GM23338 (cell line): ENCODE measurements around the gene HORMAD2.
A peak's percentile ranks its signal among the peaks of the same experiment; 100 is the strongest.

Experiments
- CREB1 ChIP-seq: fragments of 250-450 bp; sonication (Bioruptor Pico); IDR thresholded peaks from 2 replicates; pipeline ENCODE4 v1.5.0; 2020; ENCODE audit warnings: low read depth, mild to moderate bottlenecking, moderate library complexity
- CTCF ChIP-seq, 2 experiments: fragments of 200-600 bp in 1 of 2; sonication (generic) in 1 of 2; conservative IDR thresholded peaks; 2 replicates each; pipeline versions ENCODE4 v1.5.1 to v1.6.1; 2016 to 2017; ENCODE audit warnings: antibody characterized with exemption in 2 of 2, low read depth in 2 of 2, mild to moderate bottlenecking in 2 of 2, moderate library complexity in 1 of 2
- ETS1 ChIP-seq: IDR thresholded peaks from 2 replicates; pipeline ENCODE4 v1.6.1; 2016; ENCODE audit warnings: antibody characterized with exemption
- EZH2 ChIP-seq: fragments of 200-600 bp; sonication (generic); IDR thresholded peaks from one replicate; pipeline ENCODE4 v1.8.0; 2017; ENCODE audit warnings: antibody characterized with exemption, mild to moderate bottlenecking, low read depth; ENCODE audit not compliant: unreplicated experiment
- EZH2phosphoT487 ChIP-seq: fragments of 200-600 bp; sonication (generic); IDR thresholded peaks from one replicate; pipeline ENCODE4 v1.8.1; 2018; ENCODE audit warnings: antibody characterized with exemption; ENCODE audit not compliant: unreplicated experiment
- NANOG ChIP-seq: IDR thresholded peaks from 2 replicates; pipeline ENCODE4 v1.6.1; 2016; ENCODE audit warnings: antibody characterized with exemption, borderline replicate concordance
- POLR2AphosphoS5 ChIP-seq: IDR thresholded peaks from 2 replicates; pipeline ENCODE4 v1.6.1; 2016; ENCODE audit warnings: antibody characterized with exemption, low read depth
- REST ChIP-seq: IDR thresholded peaks from one replicate; pipeline ENCODE4 v1.6.1; 2018; ENCODE audit warnings: antibody characterized with exemption; ENCODE audit not compliant: unreplicated experiment
- ZNF331 ChIP-seq: fragments of 250-450 bp; sonication (Bioruptor Pico); IDR thresholded peaks from 2 replicates; pipeline ENCODE4 v1.5.0; 2020; ENCODE audit warnings: low read depth, mild to moderate bottlenecking, moderate library complexity

GRCh38 chr22:30224161-30224857 is 144.0 kb downstream of the HORMAD2 start:
- TF ChIP-seq POLR2AphosphoS5: no peak
- TF ChIP-seq CTCF (conservative IDR thresholded peaks at IDR 0.05; ENCODE audit: low read depth in 2 of 2): peak in 1 of 2 experiments; percentile 26; a peak in 2 of 4 replicates
- TF ChIP-seq EZH2: no peak
- no peak for TF ChIP-seq ETS1
- no peak for TF ChIP-seq REST
- TF ChIP-seq EZH2phosphoT487: no peak
- no peak for TF ChIP-seq CREB1 (CRISPR knock-in tag)
- no peak for TF ChIP-seq ZNF331 (CRISPR knock-in tag)
- TF ChIP-seq NANOG: no peak
